Astrocyte (in vitro differentiated cells and primary cell): ENCODE data around the gene MKI67. TPM values are rescaled to one million over a fixed set of nuclear protein-coding genes. Genes with fewer than 3 reads are reported as not detected.

Source experiments
- DNase-seq: peaks from one replicate; pipeline ENCODE4 v3.0.0-alpha.2; 2010; ENCODE audit warnings: low read depth
- FAIRE-seq: peaks from 2 replicates; lab custom pipeline; 2011; peaks lifted over from hg19 to GRCh38; lab: Jason Lieb, UNC
- H2AFZ ChIP-seq: 2 replicates; pipeline ENCODE4 v1.6.0; 2012; ENCODE audit warnings: low read depth, low read length, inconsistent platforms
- H3K27ac ChIP-seq: 2 replicates; pipeline ENCODE4 v1.5.1; 2011; ENCODE audit warnings: low read depth, low read length, inconsistent platforms
- H3K27me3 ChIP-seq: 2 replicates; pipeline ENCODE4 v1.6.0; 2011; ENCODE audit warnings: low read length, inconsistent platforms; ENCODE audit not compliant: insufficient read depth
- H3K36me3 ChIP-seq: 2 replicates; pipeline ENCODE4 v1.5.1; 2011; ENCODE audit warnings: low read length, inconsistent platforms; ENCODE audit not compliant: insufficient read depth
- H3K4me1 ChIP-seq: 2 replicates; pipeline ENCODE4 v1.5.1; 2011; ENCODE audit warnings: low read length, inconsistent platforms; ENCODE audit not compliant: insufficient read depth
- H3K4me2 ChIP-seq: 2 replicates; pipeline ENCODE4 v1.6.0; 2012; ENCODE audit warnings: low read length, inconsistent platforms
- H3K4me3 ChIP-seq: 2 replicates; pipeline ENCODE4 v1.5.1; 2011; ENCODE audit warnings: low read depth, mild to moderate bottlenecking, low read length, inconsistent platforms; ENCODE audit not compliant: insufficient read depth
- H3K79me2 ChIP-seq: 2 replicates; pipeline ENCODE4 v1.6.0; 2012; ENCODE audit warnings: mild to moderate bottlenecking, low read length, inconsistent platforms; ENCODE audit not compliant: insufficient read depth
- H3K9ac ChIP-seq: 2 replicates; pipeline ENCODE4 v1.6.0; 2012; ENCODE audit warnings: mild to moderate bottlenecking, low read length, inconsistent platforms
- H3K9me3 ChIP-seq: 2 replicates; pipeline ENCODE4 v1.5.1; 2012; ENCODE audit warnings: low read depth, mild to moderate bottlenecking, low read length, inconsistent platforms; ENCODE audit not compliant: insufficient read depth
- H4K20me1 ChIP-seq: 2 replicates; pipeline ENCODE4 v1.6.0; 2012; ENCODE audit warnings: low read length, inconsistent platforms; ENCODE audit not compliant: insufficient read depth
- H3K27ac Mint-ChIP-seq: one replicate; pipeline ENCODE4 v1.8.0; 2021; ENCODE audit warnings: mild to moderate bottlenecking, mixed read lengths; ENCODE audit not compliant: unreplicated experiment
- H3K27me3 Mint-ChIP-seq: one replicate; pipeline ENCODE4 v1.8.0; 2021; ENCODE audit warnings: low read depth, mixed read lengths; ENCODE audit not compliant: unreplicated experiment
- H3K36me3 Mint-ChIP-seq: one replicate; pipeline ENCODE4 v1.8.0; 2021; ENCODE audit warnings: low read depth, mixed read lengths; ENCODE audit not compliant: unreplicated experiment
- H3K4me1 Mint-ChIP-seq: one replicate; pipeline ENCODE4 v1.8.0; 2021; ENCODE audit warnings: low read depth, mixed read lengths; ENCODE audit not compliant: unreplicated experiment
- H3K4me3 Mint-ChIP-seq: one replicate; pipeline ENCODE4 v1.8.0; 2021; ENCODE audit warnings: mild to moderate bottlenecking, moderate library complexity, mixed read lengths; ENCODE audit not compliant: unreplicated experiment
- H3K9me3 Mint-ChIP-seq: one replicate; pipeline ENCODE4 v1.8.0; 2021; ENCODE audit warnings: mild to moderate bottlenecking, mixed read lengths; ENCODE audit not compliant: unreplicated experiment
- CTCF ChIP-seq: IDR thresholded peaks from 2 replicates; pipeline ENCODE4 v1.5.1; 2011; ENCODE audit warnings: low read depth, mild to moderate bottlenecking, inconsistent platforms, low read length, moderate library complexity; ENCODE audit not compliant: insufficient read depth
- EZH2 ChIP-seq: IDR thresholded peaks from 2 replicates; pipeline ENCODE4 v1.6.1; 2012; ENCODE audit warnings: mild to moderate bottlenecking, low read length, inconsistent platforms; ENCODE audit not compliant: insufficient read depth
- total RNA-seq: library from RNA; stranded (reverse); gene quantifications from 2 replicates; pipeline ENCODE4 v1.2.1, GENCODE V29; 2021

Gene MKI67
- total RNA-seq, 1 donor from 2014 or later, result 4.6 TPM

- Mint-ChIP-seq H3K4me1 (no peaks in the 10 kb centered on the region), H3K36me3 (no peaks in the 10 kb centered on the region), H3K4me3 (no peak overlapping the region), H3K27me3 (no peaks in the 10 kb centered on the region), H3K9me3 (no peaks in the 10 kb centered on the region), H3K27ac (no peak overlapping the region)
- Histone ChIP-seq H3K27me3 (no peaks in the 10 kb centered on the region), H3K4me2 (no peak overlapping the region), H2AFZ (no peak overlapping the region), H3K36me3 (peaks cover 65% of the 10 kb centered on the region), H3K4me1 (no peaks in the 10 kb centered on the region), H3K79me2 (peaks cover 27% of the 10 kb centered on the region), H3K27ac (no peak overlapping the region), H3K9me3 (no peaks in the 10 kb centered on the region), H4K20me1 (peaks cover 11% of the 10 kb centered on the region), H3K9ac (no peak overlapping the region), H3K4me3 (no peak overlapping the region)
- TF ChIP-seq EZH2, result no peak
- TF ChIP-seq CTCF, result no peak
- DNase-seq (no peak), FAIRE-seq (no peak)
Measured at GRCh38 chr10:128113026-128113425, 13.2 kb downstream of the MKI67 start.

- Mint-ChIP-seq H3K4me1 (no peaks in the 10 kb centered on the region), H3K9me3 (no peaks in the 10 kb centered on the region), H3K36me3 (no peaks in the 10 kb centered on the region), H3K27ac (no peak overlapping the region), H3K27me3 (no peaks in the 10 kb centered on the region), H3K4me3 (no peak overlapping the region)
- peaks cover 25% of the 10 kb centered on the region for H3K79me2 ChIP-seq
- H3K27ac ChIP-seq, result no peak overlapping the region
- TF ChIP-seq CTCF, result no peak
- TF ChIP-seq EZH2, result no peak
- no peaks in the 10 kb centered on the region for H3K27me3 ChIP-seq
- H3K4me1 ChIP-seq, result no peaks in the 10 kb centered on the region
- no peak overlapping the region for H3K9ac ChIP-seq
- H3K36me3 ChIP-seq, result peaks cover 71% of the 10 kb centered on the region
- H3K4me3 ChIP-seq, result no peak overlapping the region
- H3K9me3 ChIP-seq, result no peaks in the 10 kb centered on the region
- peaks cover 14% of the 10 kb centered on the region for H4K20me1 ChIP-seq
- no peak overlapping the region for H3K4me2 ChIP-seq
- no peak overlapping the region for H2AFZ ChIP-seq
- DNase-seq (no peak), FAIRE-seq (no peak)
Measured at GRCh38 chr10:128111696-128112095, 14.5 kb downstream of the MKI67 start.

GRCh38 chr10:128110339-128110738, 15.9 kb downstream of the MKI67 start:
- H3K36me3 ChIP-seq, result peaks cover 74% of the 10 kb centered on the region
- Mint-ChIP-seq H3K27me3 (no peaks in the 10 kb centered on the region), H3K9me3 (no peaks in the 10 kb centered on the region)

More at GRCh38 chr10:128110339-128110738, 15.9 kb downstream of the MKI67 start:
- H4K20me1 ChIP-seq, result peaks cover 20% of the 10 kb centered on the region
- H3K27ac Mint-ChIP-seq, result no peak overlapping the region
- no peak overlapping the region for H3K4me2 ChIP-seq
- H3K36me3 Mint-ChIP-seq, result no peaks in the 10 kb centered on the region
- no peak for FAIRE-seq
- no peak overlapping the region for H2AFZ ChIP-seq
- H3K27me3 ChIP-seq, result no peaks in the 10 kb centered on the region
- H3K79me2 ChIP-seq, result peaks cover 22% of the 10 kb centered on the region
- H3K9me3 ChIP-seq, result no peaks in the 10 kb centered on the region
- no peak overlapping the region for H3K4me3 Mint-ChIP-seq
- no peak overlapping the region for H3K4me3 ChIP-seq
- TF ChIP-seq CTCF, result no peak
- no peak for TF ChIP-seq EZH2
- H3K9ac ChIP-seq, result no peak overlapping the region
- DNase-seq, result no peak
- no peaks in the 10 kb centered on the region for H3K4me1 Mint-ChIP-seq
- no peak overlapping the region for H3K27ac ChIP-seq
- H3K4me1 ChIP-seq, result no peaks in the 10 kb centered on the region
